Kidney epithelial cell (primary cell): ENCODE data around the gene FOXRED2. TPM values are rescaled to one million over a fixed set of nuclear protein-coding genes. Genes with fewer than 3 reads are reported as not detected.
"Not testable (repeated sequence)": the region's sequence is repeated elsewhere in the genome, so short reads cannot be mapped to it uniquely, and the experiment has no call there.

Experiments
- DNase-seq: peaks from one replicate; pipeline ENCODE4 v3.0.0-alpha.2; 2010; ENCODE audit warnings: low read depth
- H3K27me3 ChIP-seq: 2 replicates; pipeline ENCODE4 v1.6.0; 2011; ENCODE audit warnings: low read length; ENCODE audit not compliant: control insufficient read depth, insufficient read depth
- H3K36me3 ChIP-seq: 2 replicates; pipeline ENCODE4 v1.5.1; 2011; ENCODE audit warnings: low read length; ENCODE audit not compliant: control insufficient read depth, insufficient read depth
- H3K4me3 ChIP-seq: 2 replicates; pipeline ENCODE4 v1.5.1; 2011; ENCODE audit warnings: low read depth, mild to moderate bottlenecking, control low read depth, low read length
- CTCF ChIP-seq: IDR thresholded peaks from 2 replicates; pipeline ENCODE4 v1.5.1; 2011; ENCODE audit warnings: mild to moderate bottlenecking, moderate library complexity, low read length, control low read depth, inconsistent platforms; ENCODE audit not compliant: insufficient read depth, poor library complexity, severe bottlenecking
- total RNA-seq: library from RNA; depleted of rRNA; stranded (reverse); fragments of >200 nt; gene quantifications from 2 replicates; pipeline ENCODE4 v1.2.3, GENCODE V29; 2015

FOXRED2 gene
- total RNA-seq, 1 donor from 2014 or later = 16.6 TPM

DNA sequence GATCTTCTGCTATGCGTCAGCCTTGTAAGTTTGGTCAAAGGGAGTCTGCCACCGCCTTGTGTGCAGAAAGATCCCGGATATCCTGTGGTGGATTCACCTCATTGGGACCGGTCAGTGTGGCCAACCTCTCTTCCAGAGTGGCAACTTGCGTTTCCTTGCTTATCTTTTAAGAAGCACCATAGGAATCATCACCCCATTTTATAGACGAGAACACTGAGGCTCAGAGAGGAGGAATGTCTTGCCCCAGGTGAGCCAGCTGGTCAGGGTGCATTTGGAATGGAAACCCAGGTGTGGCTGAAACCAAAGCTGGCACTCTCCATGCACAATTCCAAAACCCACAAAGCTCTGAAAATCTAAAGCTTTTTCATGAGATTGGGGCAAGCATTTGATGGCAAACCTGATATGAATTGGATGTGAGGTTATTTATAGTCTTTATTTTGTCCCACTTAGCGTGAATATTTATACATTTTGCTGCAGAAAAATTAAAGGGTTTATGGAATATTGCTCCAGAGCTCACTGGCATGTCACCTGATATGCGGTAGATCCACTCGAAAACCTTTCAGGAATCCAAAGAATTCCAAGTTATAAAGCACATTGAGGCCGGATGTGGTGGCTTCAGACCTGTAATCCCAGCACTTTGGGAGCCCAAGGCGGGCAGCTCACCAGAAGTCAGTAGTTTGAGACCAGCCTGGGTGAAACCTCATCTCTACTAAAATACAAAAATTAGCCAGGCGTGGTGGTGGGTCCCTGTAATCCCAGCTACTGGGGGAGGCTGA lies 34.2 kb upstream of the FOXRED2 start:
- Histone ChIP-seq H3K36me3 (no peaks in the 10 kb centered on the region), H3K4me3 (no peak overlapping the region), H3K27me3 (no peaks in the 10 kb centered on the region)
- peak; percentile 72 for DNase-seq
- TF ChIP-seq CTCF = no peak

DNA sequence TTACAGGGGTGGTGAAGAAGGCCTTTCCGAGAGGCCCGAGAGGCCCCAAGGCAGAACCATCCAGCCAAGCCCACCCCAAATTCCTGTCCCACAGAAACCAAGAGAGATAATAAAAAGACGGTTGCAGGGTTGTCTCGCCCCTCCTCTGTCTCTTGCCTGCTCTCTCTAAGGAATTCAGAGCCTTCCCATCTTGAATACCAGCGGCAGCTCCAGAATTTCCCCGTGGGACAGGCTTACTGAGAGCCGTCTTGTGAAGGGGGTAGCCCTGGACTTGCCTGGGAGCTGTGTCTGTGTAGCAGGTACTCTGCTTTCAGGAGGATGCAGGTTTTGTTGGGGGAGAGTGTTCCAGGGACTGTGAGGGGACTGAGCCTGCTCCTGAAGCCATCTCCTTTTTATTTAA lies 31.7 kb upstream of the FOXRED2 start:
- no peak for DNase-seq
- no peaks in the 10 kb centered on the region for H3K27me3 ChIP-seq
- TF ChIP-seq CTCF = no peak
- no peaks in the 10 kb centered on the region for H3K36me3 ChIP-seq
- no peak overlapping the region for H3K4me3 ChIP-seq

GRCh38 chr22:36536717-36537116 lies 29.9 kb upstream of the FOXRED2 start:
- TF ChIP-seq CTCF = no peak
- Histone ChIP-seq H3K4me3 (no peak overlapping the region), H3K27me3 (no peaks in the 10 kb centered on the region), H3K36me3 (no peaks in the 10 kb centered on the region)
- DNase-seq = no peak

DNA sequence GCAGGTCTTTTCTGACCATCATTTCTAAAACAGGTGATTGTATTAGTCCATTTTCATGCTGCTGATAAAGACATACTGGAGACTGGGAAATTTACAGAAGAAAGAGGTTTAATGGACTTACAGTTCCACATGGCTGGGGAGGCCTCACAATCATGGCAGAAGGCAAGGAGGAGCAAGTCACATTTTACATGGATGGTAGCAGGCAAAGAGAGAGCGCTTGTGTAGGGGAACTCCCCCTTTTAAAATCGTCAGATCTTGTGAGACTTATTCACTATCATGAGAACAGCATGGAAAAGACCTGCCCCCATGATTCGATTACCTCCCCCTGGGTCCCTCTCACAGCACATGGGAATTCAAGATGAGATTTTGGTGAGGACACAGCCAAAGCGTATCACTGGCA lies 26.5 kb upstream of the FOXRED2 start:
- not testable (repeated sequence) for H3K36me3 ChIP-seq, H3K27me3 ChIP-seq, H3K4me3 ChIP-seq, DNase-seq

- no peaks in the 10 kb centered on the region for H3K36me3 ChIP-seq
- no peak overlapping the region for H3K4me3 ChIP-seq
- no peak for DNase-seq
- no peak for TF ChIP-seq CTCF
- H3K27me3 ChIP-seq = no peaks in the 10 kb centered on the region
These were observed 25.6 kb upstream of the FOXRED2 start for GRCh38 chr22:36532466-36532865.

DNA sequence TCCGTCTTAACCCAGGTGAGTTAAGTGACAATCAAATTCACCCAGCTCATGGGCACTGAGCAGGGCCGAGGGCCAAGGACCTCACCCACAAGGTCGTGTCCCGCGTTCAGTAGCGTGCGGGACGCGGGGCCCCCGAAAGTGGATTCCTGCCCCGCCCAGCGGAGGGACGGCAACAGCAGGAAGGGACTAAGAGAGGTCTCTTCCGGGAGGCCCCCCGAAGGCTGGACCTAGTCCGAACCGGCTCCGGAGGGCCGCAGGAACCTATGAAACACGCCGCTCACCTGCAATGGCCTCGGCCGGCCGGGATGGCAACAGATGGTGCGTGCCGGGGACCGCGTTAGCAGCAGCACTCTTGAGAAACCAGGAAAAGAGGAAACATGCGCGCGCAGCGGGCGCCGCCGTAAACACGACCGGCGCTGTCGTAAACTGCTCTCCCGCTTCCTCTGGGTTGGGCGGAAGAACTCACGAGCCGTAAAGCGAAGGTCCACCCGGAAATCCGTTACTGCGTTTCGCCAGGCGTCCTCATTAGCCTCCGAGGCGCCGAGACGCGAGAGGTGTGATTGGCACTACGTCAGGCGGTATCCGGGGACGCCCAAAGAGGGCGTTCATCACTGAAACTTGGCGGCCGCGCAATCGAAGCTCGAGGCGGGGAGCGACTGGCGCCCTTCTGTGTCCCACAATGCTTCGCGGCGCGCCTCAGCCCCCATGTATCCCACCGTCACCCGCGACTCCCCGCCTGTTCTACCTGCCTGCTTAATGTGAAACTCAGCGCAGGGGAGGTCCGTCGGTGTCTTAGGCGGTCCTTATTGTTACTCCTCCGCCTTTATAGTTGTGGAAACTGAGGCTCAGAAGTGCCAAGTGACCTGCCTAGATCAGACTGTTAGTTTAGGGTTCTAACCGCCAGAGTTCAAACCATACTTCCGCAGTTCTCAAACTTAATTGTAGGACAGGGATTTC lies 22.2 kb upstream of the FOXRED2 start, which contains the start of gene EIF3D:
TSS of gene EIF3D (minus strand) at position 372 of the 957 bp plus-strand sequence. CDS start 3,045 bp downstream, outside the sequence.
- Histone ChIP-seq H3K4me3 (peak within 1 kb of the TSS; percentile 73), H3K36me3 (no peaks in the 10 kb centered on the region), H3K27me3 (no peaks in the 10 kb centered on the region)
- DNase-seq = peak; percentile 99
- no peak for TF ChIP-seq CTCF
